Astrocyte of the hippocampus (primary cell): ENCODE results near the gene KIFC3.
"Not testable (repeated sequence)": the region's sequence is repeated elsewhere in the genome, so short reads cannot be mapped to it uniquely, and the experiment has no call there.

Experiments
- DNase-seq: peaks from one replicate; pipeline ENCODE4 v3.0.0; 2011; ENCODE audit warnings: low read depth, low spot score

The KIFC3 gene

GRCh38 chr16:57722651-57723050 lies 79.6 kb downstream of the KIFC3 start:
- DNase-seq: no peak

DNA sequence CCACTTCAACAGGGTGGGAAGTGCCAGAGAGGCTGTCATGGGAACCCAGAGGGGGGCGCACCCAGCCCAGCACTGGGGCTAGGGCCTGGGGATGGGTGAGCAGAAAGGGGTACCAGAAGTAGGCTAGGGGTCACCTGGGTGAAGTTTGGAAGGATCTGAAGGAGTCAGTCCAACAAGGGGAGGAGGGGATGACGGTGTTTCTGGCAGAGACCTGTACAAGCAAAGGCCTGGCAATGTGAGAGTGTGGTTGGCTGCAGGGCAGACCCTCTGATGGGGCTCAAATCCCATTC lies 80.1 kb downstream of the KIFC3 start:
- no peak for DNase-seq

DNA sequence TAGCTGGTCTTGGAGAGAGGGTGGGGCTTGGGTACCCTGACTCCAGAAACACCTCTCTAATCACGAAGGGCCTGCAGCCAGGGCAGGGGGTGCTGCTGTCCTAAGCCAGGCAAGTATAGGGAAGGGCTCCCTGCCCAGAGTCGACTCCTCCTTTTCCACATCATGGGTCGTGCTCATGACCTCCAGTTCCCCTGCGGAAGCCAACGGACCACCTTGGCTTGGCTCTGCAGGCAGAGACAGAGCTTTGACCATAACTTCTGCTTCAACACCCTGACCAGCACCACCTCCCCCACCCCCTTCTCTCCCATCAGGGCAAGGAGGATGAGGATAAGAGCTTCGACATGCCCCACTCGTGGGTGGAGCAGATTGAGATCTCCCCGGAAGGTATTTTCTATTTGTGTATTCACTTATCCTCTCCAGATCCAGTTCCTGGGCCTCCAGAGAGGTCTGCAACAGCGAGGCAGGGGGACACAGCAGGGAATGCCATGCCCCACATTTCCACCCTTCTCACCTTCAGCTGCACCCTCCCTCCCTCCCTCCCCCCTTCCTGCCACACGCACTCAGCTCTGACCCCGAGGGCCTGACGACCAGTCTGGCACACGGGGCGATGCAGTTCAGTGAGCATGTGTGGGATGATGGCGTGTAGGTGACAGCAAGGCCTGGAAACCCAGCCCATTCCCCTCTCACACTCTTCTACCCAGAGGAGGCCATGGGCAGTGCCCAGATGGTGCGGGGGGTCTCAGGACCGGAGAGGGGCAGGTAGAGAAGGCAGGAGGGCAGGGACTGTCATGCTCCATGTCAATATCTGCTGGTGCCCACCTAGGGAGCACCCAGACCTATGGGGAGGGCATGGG lies 80.7 kb downstream of the KIFC3 start:
- DNase-seq: no peak

GRCh38 chr16:57720142-57720575 lies 82.1 kb downstream of the KIFC3 start:
- DNase-seq: peak; percentile 73

DNA sequence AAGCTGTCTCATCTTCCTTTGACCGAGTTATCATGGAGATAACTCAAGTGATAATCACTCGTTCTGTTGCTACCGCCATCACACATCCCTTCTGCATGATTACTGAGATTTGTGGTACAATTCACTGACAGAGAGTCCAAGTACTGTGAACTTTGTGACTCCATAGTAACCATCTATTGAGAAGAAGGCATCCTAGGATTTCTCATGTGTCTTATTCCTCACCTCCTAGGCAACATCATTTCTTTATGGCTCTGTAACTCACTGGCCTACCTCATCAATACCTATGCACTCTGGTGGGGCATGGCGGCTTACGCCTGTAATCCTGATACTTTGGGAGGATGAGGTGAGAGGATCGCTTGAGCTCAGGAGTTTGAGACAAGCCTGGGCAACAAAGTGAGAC lies 88.2 kb downstream of the KIFC3 start:
- no peak for DNase-seq

DNA sequence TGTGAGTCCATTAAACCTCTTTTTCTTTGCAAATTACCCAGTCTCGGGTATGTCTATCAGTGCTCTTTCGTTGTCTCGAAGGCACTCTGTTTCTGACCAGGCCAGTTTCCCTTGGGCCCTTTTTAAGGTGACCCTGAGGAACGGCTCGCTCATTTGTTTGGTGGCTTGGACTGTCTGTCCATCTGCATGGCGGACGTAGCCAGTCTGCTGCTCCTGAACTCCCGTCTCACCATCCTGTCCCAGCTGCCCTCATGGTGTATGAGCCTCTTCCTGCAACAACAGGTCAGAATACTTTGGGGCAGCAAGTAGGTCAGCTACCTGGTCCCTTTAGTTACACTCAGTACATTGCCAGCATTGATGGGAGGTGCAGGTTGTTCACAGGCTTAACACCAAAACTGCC lies 88.7 kb downstream of the KIFC3 start:
- no peak for DNase-seq

DNA sequence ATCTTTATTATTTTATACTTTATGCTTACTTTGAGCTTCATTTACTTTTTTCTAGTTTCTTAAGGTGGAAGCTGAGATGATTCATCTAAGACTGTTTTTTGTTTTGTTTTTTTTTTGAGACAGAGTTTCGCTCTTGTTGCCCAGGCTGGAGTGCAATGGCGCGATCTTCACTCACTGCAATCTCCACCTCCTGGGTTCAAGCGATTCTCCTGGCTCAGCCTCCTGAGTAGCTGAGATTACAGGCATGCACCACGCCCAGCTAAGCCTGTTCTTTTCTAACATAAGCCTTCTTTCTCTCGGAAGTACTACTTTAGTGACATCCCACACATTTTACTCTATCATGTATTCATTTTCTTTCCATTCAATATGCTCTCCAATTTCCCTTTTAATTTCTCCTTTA lies 89.7 kb downstream of the KIFC3 start:
- DNase-seq: not testable (repeated sequence)

DNA sequence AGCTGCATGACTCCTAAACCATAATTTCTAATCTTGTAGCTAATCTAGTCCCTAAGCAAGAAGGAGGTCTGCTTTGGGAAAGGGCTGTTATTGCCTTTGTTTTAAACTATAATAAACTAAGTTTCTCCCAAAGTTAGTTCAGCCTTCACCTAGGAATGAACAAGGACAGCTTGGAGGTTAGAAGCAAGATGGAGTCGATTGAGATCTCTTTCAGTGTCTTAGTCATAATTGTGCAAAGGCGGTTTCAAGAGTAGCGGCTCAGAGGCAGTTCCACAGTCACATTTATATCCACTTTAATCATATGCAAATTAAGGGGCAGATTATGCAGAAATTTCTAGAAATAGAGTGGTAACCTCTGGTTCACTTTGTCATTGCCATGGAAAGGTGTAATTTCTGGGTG lies 90.3 kb downstream of the KIFC3 start:
- DNase-seq: no peak

- no peak for DNase-seq
Measured at GRCh38 chr16:57711346-57711745, 90.9 kb downstream of the KIFC3 start.

- no peak for DNase-seq
Measured at GRCh38 chr16:57709663-57710062, 92.6 kb downstream of the KIFC3 start.
